Measurements from ENCODE around the gene SPRY1.

DNA sequence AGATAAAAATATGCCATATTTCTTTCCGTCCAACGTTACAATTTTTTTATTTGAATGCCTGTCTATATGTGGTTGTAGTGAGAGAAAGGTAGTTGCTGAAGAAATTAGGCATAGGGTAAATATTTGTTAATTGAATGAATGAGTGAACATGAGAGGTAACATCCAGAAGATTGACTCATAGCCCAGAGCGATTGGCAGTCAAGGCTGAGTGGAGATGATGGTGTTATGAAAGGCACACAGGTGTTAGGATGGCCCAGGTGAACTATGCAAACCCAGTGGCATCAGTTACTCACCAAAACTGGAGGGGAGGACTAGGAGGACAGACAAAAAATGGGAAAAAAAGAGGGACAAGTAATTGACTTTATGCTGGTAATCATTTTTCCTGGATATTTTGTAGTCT lies 31.7 kb upstream of the SPRY1 start:
- TF ChIP-seq, protein P1, sequence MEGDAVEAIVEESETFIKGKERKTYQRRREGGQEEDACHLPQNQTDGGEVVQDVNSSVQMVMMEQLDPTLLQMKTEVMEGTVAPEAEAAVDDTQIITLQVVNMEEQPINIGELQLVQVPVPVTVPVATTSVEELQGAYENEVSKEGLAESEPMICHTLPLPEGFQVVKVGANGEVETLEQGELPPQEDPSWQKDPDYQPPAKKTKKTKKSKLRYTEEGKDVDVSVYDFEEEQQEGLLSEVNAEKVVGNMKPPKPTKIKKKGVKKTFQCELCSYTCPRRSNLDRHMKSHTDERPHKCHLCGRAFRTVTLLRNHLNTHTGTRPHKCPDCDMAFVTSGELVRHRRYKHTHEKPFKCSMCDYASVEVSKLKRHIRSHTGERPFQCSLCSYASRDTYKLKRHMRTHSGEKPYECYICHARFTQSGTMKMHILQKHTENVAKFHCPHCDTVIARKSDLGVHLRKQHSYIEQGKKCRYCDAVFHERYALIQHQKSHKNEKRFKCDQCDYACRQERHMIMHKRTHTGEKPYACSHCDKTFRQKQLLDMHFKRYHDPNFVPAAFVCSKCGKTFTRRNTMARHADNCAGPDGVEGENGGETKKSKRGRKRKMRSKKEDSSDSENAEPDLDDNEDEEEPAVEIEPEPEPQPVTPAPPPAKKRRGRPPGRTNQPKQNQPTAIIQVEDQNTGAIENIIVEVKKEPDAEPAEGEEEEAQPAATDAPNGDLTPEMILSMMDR (IDR thresholded peaks at IDR 0.05) = no peak
- TF ChIP-seq EP300 (IDR thresholded peaks at IDR 0.05) = no peak
- TF ChIP-seq POLR2A (IDR thresholded peaks at IDR 0.05) = no peak

Measured in tibial nerve (tissue), 4 donors.